Ecto neural progenitor cell (in vitro differentiated cells): ENCODE measurements around the gene PRKCA.
"Not testable (repeated sequence)": the region's sequence is repeated elsewhere in the genome, so short reads cannot be mapped to it uniquely, and the experiment has no call there.

ENCODE experiments used
- DNase-seq: peaks from one replicate; pipeline ENCODE4 v3.0.0-alpha.2; 2018; ENCODE audit warnings: low spot score

The PRKCA gene

GRCh38 chr17:66715076-66715675 lies 412.8 kb downstream of the PRKCA start:
- no peak for DNase-seq

- DNase-seq = no peak
These were observed 413.3 kb downstream of the PRKCA start for GRCh38 chr17:66715745-66716156.

- DNase-seq = no peak
These were observed 414.0 kb downstream of the PRKCA start for GRCh38 chr17:66716236-66717026.

DNA sequence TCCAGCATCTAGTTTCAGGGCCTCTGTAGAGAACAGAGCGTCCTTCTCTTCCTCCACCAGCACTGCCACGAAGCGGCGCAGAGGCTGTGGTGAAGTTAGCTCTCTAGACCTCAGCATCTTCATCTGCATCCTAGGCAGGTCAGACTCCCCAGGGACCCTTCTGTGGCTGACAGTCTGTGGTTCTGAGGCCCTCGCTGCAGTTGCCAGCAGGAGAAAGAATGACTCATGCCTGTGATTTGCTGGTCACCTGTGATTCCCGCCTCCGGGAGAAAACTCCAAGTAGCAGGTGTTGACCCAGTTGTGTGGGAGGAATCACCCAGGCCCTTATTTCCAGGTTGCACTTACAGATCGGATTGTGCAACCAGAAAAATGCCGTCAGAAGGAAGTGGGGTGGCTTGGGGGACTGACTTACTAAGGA lies 415.2 kb downstream of the PRKCA start:
- no peak for DNase-seq

DNA sequence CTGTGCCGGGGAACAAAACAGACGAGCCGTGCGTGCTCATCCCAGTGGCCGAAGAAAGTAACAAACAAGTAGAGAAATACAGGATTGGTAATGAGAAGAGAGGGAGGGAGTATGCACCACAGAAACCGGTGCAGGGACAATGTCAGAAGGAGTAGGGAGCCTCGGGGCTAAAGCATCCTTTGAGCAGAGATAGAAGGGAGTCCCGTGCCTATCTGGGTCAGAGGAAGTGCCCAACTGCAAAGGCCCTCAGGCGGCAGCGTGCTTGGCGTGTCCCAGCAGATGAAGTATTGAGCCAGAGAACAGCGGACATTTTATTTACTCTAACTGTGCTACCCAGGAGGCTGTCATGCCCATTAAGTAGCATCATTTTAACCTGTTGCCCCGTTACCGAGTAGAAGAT lies 417.6 kb downstream of the PRKCA start:
- DNase-seq = no peak

DNA sequence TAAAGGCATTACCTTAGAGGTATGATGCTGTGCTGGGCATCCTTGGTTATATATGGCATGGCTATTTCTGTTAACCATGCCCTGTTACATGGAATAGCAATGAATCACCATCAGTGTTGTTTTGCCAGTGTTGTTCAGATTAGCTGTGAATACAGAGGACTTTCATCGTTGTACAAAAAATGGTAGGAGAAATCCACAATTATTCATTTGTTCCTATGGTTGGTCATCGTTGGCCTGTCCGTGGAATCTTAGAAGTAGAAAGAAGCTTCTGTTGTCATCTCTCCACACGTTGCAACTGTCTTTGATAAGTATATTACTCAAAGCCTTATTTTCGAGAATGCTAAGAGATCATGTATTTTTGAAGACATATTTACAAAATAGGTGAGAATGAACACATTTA lies 418.2 kb downstream of the PRKCA start:
- DNase-seq = no peak

- no peak for DNase-seq
These were observed 419.9 kb downstream of the PRKCA start for GRCh38 chr17:66722341-66722740.

DNA sequence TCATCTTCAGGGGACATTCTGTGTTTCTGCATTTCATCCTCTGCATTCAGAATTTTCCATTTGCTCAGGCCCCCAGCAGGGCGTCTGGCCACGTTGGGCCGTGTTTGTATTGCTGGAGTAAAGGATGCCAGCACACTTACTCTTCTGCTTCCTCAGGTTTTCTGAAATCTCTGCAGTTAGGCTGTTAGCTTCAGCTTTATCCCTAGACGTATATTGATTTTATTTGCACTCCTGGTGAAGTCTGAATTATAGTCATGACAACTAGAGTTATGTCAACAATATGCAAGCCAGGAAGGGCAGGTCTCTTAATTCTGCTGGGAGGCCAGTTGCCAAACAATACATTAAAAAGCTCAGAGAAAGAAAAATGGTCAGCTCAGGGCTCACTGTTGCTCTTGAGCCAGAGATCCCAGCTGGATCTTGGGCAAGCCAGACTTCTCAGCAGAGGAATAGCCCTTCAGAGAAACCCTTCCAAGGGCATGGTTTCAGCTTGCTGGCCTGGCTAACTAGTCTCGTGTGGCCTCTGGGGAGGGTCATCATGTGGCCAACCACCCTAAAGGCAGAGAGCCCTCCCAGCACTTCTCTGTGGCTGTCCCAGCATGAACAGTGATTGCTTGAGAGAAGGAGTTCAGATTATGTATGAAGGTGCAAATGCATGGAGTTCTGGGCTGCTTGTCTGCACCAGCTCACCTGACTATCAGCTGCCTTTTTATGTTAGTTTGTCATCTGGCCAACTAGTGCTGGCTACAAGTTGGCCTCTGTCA lies 422.3 kb downstream of the PRKCA start:
- DNase-seq = no peak

- DNase-seq = not testable (repeated sequence)
These were observed 423.0 kb downstream of the PRKCA start for GRCh38 chr17:66725438-66725837.

- DNase-seq = no peak
These were observed 423.5 kb downstream of the PRKCA start for GRCh38 chr17:66725956-66726355.

DNA sequence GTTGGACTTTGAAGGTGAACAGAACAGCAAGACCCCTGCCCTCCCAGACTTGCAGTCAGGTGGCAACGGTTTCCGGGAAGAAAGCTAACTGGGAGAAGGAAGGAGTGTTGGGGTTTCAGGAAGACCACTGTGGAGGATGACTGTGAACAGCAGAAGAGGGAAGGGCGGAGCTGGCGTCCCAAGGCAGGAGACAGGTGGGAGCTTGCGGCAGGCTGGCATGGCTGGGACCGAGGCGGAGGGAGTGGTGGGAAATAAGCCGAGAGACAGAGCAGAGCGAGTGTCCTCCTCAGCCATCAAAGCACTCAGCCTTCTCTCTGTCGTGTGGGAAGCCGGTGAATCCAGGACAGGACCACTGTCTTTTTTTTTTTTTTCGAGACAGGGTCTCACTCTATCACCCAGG lies 424.0 kb downstream of the PRKCA start:
- DNase-seq = no peak

DNA sequence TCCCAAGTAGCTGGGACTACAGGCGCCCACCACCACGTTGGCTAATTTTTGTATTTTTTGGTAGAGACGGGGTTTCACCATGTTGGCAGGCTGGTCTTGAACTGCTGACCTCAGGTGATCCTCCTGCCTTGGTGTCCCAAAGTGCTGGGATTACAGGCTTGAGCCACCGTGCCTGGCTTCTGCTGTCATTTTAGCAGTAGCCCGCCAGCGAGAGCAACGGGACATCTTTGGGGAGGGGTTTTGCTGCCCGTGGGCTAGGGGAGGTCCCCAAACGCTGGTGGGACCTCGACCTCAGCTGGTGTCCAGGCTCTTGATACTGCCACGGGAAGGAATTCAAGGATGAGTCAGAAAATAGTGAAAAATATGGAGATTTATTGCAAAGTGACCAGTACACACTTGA lies 424.4 kb downstream of the PRKCA start:
- DNase-seq = no peak

DNA sequence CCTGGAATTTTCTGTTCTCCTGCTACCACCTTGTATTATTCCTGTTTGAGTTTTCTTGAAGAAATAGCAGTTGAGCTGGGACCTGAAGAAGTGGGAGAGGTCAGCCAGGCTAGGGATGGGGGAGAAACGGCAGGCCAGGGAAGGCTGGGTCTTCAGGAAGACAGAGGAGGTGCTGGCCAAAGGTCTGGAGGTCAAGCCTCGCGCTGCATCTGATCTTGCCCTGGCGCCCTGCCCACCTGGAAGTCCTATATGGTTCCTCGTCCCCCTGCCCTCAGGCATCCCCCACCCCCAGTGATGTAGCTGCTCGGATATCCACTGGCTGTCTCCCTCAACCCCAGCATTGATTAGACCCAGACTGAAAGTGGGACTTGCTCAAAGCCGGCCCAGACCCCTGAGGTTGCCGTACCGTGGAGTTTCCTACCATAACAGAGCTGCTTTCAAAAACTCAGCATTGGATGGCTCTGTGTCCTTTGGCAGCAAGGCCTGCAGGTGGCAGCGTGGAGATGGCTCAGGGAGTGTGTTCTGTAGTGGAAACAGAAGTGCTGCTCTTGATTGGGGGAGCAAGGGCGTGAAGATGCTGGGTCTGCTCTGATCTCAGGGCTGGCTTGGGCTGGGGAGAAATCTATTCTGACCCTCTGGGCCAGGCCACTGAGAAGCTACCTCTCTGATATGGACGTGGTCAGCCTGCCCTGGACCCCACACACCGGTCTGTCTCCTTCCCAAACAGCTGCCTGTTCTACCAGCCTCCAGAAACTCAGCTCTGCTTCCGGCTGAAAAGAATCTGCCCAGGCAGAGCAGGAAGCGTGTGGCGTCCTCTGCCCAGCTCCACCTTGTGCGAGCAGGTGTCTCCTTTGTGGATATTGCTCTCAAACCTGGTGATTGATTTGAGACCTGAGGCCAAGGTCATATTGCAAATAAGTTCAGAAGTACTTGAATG lies 425.5 kb downstream of the PRKCA start:
- peak; percentile 86 for DNase-seq

DNA sequence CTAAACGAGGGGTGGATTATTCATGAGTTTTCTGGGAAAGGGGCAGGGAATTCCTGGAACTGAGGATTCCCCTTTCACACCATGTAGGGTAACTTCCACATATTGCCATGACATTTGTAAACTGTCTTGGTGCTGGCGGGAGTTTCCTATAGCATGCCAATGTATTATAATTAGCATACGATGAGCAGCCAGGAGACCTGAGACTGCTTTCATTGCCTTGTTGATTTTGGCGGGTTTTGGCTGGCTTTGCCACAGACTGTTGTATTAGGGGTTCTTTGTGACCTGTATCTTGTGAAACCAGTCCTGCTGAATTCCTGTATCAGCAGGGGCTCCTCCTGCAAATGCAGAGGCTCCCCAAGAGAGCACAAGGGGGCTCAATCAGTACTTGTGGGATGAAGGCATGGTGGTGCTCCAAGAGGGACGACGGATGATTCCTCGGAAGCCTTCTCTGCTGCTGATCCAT lies 428.1 kb downstream of the PRKCA start:
- no peak for DNase-seq

DNA sequence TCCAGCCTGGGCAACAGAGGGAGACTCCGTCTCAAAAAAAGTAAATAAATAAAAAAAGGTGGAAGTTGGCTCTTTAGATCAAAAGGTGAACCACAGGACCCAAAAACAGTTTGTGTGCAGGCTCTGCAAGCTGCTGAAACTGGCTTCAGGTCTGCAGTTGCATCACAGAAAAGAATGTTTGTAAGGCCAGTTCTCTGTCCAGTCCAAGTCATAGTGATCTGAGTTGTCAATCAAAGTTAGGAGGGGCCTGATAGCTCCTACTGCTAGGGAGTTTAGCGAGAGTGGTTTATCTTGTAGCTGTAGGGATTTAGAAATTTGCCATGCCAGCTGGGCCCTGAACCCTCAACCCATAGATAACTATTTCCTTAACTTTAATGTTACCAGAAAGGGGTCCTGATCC lies 431.3 kb downstream of the PRKCA start:
- no peak for DNase-seq

DNA sequence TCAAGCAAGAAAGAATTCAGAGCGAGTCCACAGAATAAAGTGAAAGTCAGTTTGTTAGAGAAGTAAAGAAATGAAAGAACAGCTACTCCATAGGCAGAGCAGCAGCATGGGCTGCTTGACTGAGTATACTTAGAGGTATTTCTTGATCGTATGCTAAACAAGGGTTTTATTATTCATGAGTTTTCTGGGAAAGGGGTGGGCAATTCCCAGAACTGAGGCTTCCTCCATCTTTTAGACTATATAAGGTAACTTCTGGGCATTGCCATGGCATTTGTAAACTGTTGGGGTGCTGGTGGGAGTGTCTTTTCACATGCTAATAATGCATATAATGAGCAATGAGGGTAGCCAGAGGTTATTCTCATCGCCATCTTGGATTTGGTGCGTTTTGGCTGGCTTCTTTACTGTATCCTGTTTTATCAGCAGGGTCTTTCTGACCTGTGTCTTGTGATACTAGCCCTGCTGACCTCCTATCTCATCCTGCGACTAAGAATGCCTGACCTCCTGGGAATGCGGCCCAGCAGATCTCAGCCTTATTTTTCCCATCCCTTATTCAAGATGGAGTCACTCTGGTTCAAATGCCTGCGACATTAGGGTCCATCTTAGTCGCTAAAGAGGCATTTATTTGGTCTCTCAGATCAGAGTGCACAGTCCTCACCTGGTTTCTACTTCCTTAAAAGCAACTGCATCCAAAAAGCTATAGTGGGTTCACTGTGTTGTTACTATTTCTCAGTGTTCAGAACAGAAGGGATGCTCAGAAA lies 432.0 kb downstream of the PRKCA start:
- no peak for DNase-seq

GRCh38 chr17:66737524-66737923 lies 435.1 kb downstream of the PRKCA start:
- DNase-seq = peak; percentile 78

DNA sequence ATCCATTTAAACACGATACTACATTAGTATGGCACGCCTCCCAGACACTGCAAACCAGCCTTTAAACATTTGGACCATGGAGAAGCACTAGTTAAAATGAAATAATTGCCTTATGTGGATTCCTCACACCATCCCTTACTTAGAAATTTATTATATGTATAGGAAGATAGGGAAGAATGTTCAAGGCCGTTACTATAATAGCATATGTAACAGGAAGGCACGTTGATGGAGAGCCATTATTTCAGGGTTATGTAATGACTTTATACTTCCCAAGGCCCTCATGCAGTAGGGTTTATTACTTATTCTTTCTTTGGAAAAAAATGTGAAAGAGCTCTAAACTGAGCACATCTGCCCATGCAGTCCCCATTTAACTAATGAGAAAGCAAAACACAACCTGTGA lies 435.9 kb downstream of the PRKCA start:
- no peak for DNase-seq

DNA sequence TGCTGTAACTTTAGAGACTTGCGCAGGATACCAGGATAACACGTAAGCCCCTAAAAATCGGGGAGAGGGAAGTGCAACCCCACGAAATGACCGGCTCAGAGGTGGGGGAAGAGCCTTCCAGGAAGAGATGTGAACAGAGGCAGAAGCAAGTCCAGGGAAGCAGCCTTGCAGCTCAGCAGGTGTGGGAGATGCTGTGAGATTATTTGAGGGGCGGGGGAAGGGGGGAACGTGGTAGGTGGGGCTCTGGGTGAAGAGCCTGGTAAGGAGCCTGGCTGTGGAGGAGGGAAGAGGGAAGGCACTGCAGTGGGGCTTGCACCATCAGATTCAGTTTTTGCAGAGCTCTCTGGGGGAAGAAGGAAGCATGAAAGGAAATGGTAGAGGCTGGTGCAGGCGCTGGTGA lies 437.1 kb downstream of the PRKCA start:
- no peak for DNase-seq

- DNase-seq = no peak
These were observed 437.8 kb downstream of the PRKCA start for GRCh38 chr17:66740226-66740625.

DNA sequence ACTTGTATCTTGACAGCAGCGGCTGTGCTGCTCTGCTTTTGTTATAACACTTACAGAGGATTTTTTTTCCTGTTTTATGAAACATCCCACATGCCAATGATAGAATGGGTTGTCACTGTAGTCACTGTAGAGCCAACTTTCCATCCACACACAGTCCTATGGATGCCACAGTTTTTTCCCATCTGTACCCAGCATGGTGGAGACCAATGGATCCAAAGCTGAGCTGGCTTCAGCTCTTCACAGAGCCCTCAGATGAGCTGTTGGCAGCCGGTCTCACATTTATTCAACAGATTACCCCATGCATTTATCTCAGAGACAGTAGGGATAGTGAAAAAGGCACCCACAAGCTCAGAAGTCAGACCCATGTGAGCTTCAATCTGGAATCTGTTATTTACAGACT lies 441.1 kb downstream of the PRKCA start:
- DNase-seq = no peak
